B cell (primary cell): Measurements from ENCODE around the gene PPP2R5B. TPM values are rescaled to one million over a fixed set of nuclear protein-coding genes. Genes with fewer than 3 reads are reported as not detected.

ENCODE experiments used
- ATAC-seq: fragments of 200-7000 bp; cut with Tn5 transposase; one replicate; pipeline ENCODE4 v1.10.0; 2021; ENCODE audit warnings: low read depth, mild to moderate bottlenecking, moderate number of reproducible peaks, moderate library complexity
- CTCF ChIA-PET: fragments of 350-600 bp; sonication (Branson Sonifier 250); formaldehyde crosslinking; loops from one replicate; lab custom pipeline; 2021; ENCODE audit warnings: antibody characterized with exemption, inconsistent platforms; lab: Charles Lee
- POLR2A ChIA-PET: fragments of 350-600 bp; sonication (Branson Sonifier 250); formaldehyde crosslinking; loops from one replicate; lab custom pipeline; 2021; ENCODE audit warnings: antibody characterized with exemption; lab: Charles Lee
- DNase-seq: peaks from one replicate; pipeline ENCODE4 v3.0.0; 2013
- H2AFZ ChIP-seq: 2 replicates; pipeline ENCODE4 v1.6.1; 2012; ENCODE audit warnings: mild to moderate bottlenecking, low read depth, low read length; ENCODE audit not compliant: insufficient read depth, poor library complexity, severe bottlenecking
- H3K27ac ChIP-seq, 2 donors: 1 replicate in 1 of 2; 2 replicates in 1 of 2; pipeline ENCODE4 v1.5.1; 2012 to 2013; ENCODE audit warnings: low read length in 2 of 2, mild to moderate bottlenecking in 2 of 2, moderate library complexity in 1 of 2
- H3K27me3 ChIP-seq, 4 experiments: fragments of 200-600 bp in 1 of 4; sonication (generic) in 1 of 4; replicated peaks in 1 of 4; 1 replicate in 2 of 4; 2 replicates in 2 of 4; pipeline versions ENCODE4 v1.6.1 to v1.7.0; 2013 to 2016; ENCODE audit warnings: low read length in 3 of 4, mild to moderate bottlenecking in 2 of 4, mixed read lengths in 1 of 4, moderate library complexity in 1 of 4; ENCODE audit not compliant: insufficient read depth in 4 of 4, control insufficient read depth in 3 of 4; ENCODE audit errors: control extremely low read depth in 1 of 4
- H3K36me3 ChIP-seq, 2 experiments: replicated peaks in 1 of 2; 1 replicate in 1 of 2; 2 replicates in 1 of 2; pipeline versions ENCODE4 v1.6.1 to v1.7.1; 2013; ENCODE audit warnings: low read length in 1 of 2; ENCODE audit not compliant: insufficient read depth in 2 of 2, control insufficient read depth in 1 of 2; ENCODE audit errors: control extremely low read depth in 1 of 2, extremely low read depth in 1 of 2
- H3K4me1 ChIP-seq, 2 donors: fragments of 200-600 bp in 1 of 2; sonication (generic) in 1 of 2; 1 replicate in 1 of 2; 2 replicates in 1 of 2; pipeline versions ENCODE4 v1.5.1 to v1.6.1; 2013 to 2017; ENCODE audit warnings: low read length in 2 of 2; ENCODE audit not compliant: control insufficient read depth in 2 of 2, insufficient read depth in 2 of 2
- H3K4me2 ChIP-seq: replicated peaks from 2 replicates; pipeline ENCODE3; 2012; ENCODE audit warnings: mild to moderate bottlenecking, low read depth, low read length; ENCODE audit not compliant: poor library complexity, severe bottlenecking
- H3K4me3 ChIP-seq, 5 experiments: fragments of 200-600 bp in 1 of 5; sonication (generic) in 1 of 5; 1 replicate in 3 of 5; 2 replicates in 2 of 5; pipeline versions ENCODE4 v1.5.1 to v1.7.0; 2011 to 2016; ENCODE audit warnings: low read length in 4 of 5, mild to moderate bottlenecking in 4 of 5, low read depth in 2 of 5, control low read depth in 1 of 5, moderate library complexity in 1 of 5; ENCODE audit not compliant: insufficient read depth in 1 of 5; ENCODE audit errors: control extremely low read depth in 1 of 5, extremely low read depth in 1 of 5
- H3K79me2 ChIP-seq: fragments of 200-600 bp; sonication (generic); one replicate; pipeline ENCODE4 v1.6.0; 2016; ENCODE audit warnings: low read length; ENCODE audit not compliant: control insufficient read depth, insufficient read depth
- H3K9ac ChIP-seq: fragments of 200-600 bp; sonication (generic); 2 replicates; pipeline ENCODE4 v1.6.1; 2017; ENCODE audit warnings: mild to moderate bottlenecking, low read length, moderate library complexity
- H3K9me3 ChIP-seq, 3 donors: one replicate each; pipeline versions ENCODE4 v1.6.1 to v1.7.1; 2013; ENCODE audit warnings: low read length in 2 of 3; ENCODE audit not compliant: control insufficient read depth in 2 of 3, insufficient read depth in 1 of 3; ENCODE audit errors: control extremely low read depth in 1 of 3
- H4K20me1 ChIP-seq: 2 replicates; pipeline ENCODE4 v1.6.0; 2012; ENCODE audit warnings: mild to moderate bottlenecking, low read length; ENCODE audit not compliant: insufficient read depth, control insufficient read depth, poor library complexity, severe bottlenecking
- H3K27ac Mint-ChIP-seq: one replicate; pipeline ENCODE4 v1.8.0; 2021; ENCODE audit warnings: mixed read lengths
- H3K27me3 Mint-ChIP-seq: one replicate; pipeline ENCODE4 v1.8.0; 2021; ENCODE audit warnings: mixed read lengths
- H3K4me1 Mint-ChIP-seq: one replicate; pipeline ENCODE4 v1.8.0; 2021; ENCODE audit warnings: mixed read lengths
- H3K4me3 Mint-ChIP-seq: one replicate; pipeline ENCODE4 v1.8.0; 2021; ENCODE audit warnings: mixed read lengths
- H3K9me3 Mint-ChIP-seq: one replicate; pipeline ENCODE4 v1.8.0; 2022; ENCODE audit warnings: mixed read lengths; ENCODE audit not compliant: insufficient read depth
- CTCF ChIP-seq: fragments of 200-600 bp; IDR thresholded peaks from one replicate; pipeline ENCODE4 v1.8.0; 2022; ENCODE audit warnings: antibody characterized with exemption, mild to moderate bottlenecking
- EZH2 ChIP-seq: IDR thresholded peaks from 2 replicates; pipeline ENCODE4 v1.6.1; 2012; ENCODE audit warnings: borderline replicate concordance, low read depth, mild to moderate bottlenecking, moderate library complexity, low read length; ENCODE audit not compliant: insufficient read depth, poor library complexity, severe bottlenecking
- WGBS: methylation state at CpG from one replicate; pipeline ENCODE4 v1.1.5; 2013; ENCODE audit warnings: missing lambda C conversion rate; ENCODE audit not compliant: insufficient coverage; 5-methylcytosine and 5-hydroxymethylcytosine counted together
- intact Hi-C: fragments of 100-400 bp; cut with micrococcal nuclease; formaldehyde crosslinking; loops from one replicate; pipeline ENCODE4 v1.10.0; 2022
- polyA plus RNA-seq: library from polyadenylated mRNA; depleted of rRNA; stranded (reverse); fragments of >200 nt; gene quantifications from 2 replicates; pipeline ENCODE4 v1.2.3, GENCODE V29; 2012
- total RNA-seq, 2 donors: library from RNA; stranded (reverse); fragments of 120-200 nt in 1 of 2; gene quantifications; 1 replicate in 1 of 2; 2 replicates in 1 of 2; pipeline versions ENCODE4 v1.2.3 to v1.2.4, GENCODE V29; 2013 to 2022

The PPP2R5B gene
- total and polyA plus RNA-seq, 2 donors (not counting 1 experiment from before 2014, with no cell fraction given): 22.6 to 30.5 TPM

- H3K4me1 ChIP-seq: peaks cover 23 to 47% of the 10 kb centered on the region in 2 donors
- TF ChIP-seq CTCF (no peak), EZH2 (no peak)
- H2AFZ ChIP-seq: no peak overlapping the region
- ChIA-PET POLR2A (no interaction called here), CTCF (no interaction called here)
- no peak overlapping the region for H3K4me3 Mint-ChIP-seq
- H3K27ac ChIP-seq: no peak overlapping the region
- peaks cover 37% of the 10 kb centered on the region for H3K4me1 Mint-ChIP-seq
- peaks cover 15% of the 10 kb centered on the region for H3K79me2 ChIP-seq
- H3K27me3 ChIP-seq: no peaks in the 10 kb centered on the region
- no peak overlapping the region for H3K4me2 ChIP-seq
- H4K20me1 ChIP-seq: peaks cover 6% of the 10 kb centered on the region
- no peaks in the 10 kb centered on the region for H3K36me3 ChIP-seq
- intact Hi-C loops: no loop called here
- ATAC-seq (no peak), DNase-seq (no peak)
- H3K9me3 ChIP-seq: no peaks in the 10 kb centered on the region
- no peak overlapping the region for H3K9ac ChIP-seq
- WGBS: 90% methylated on average over 2 of the region's 3 CpGs
- no peaks in the 10 kb centered on the region for H3K27me3 Mint-ChIP-seq
- no peak overlapping the region for H3K4me3 ChIP-seq
- no peaks in the 10 kb centered on the region for H3K9me3 Mint-ChIP-seq
- H3K27ac Mint-ChIP-seq: no peak overlapping the region
Measured at GRCh38 chr11:64921384-64921783, 3.1 kb upstream of the PPP2R5B start.

GRCh38 chr11:64923151-64923661 is 1.3 kb upstream of the PPP2R5B start:
- intact Hi-C loops: no loop called here
- 97% methylated on average over 9 of the region's 11 CpGs for WGBS
- H3K27ac Mint-ChIP-seq: no peak overlapping the region

More at GRCh38 chr11:64923151-64923661, 1.3 kb upstream of the PPP2R5B start:
- peak overlapping the region; percentile 95 for H3K4me2 ChIP-seq
- peaks cover 0 to 4% of the 10 kb centered on the region in 2 experiments for H3K36me3 ChIP-seq
- H4K20me1 ChIP-seq: peaks cover 13% of the 10 kb centered on the region
- peak overlapping the region; percentile 97 for H3K4me3 Mint-ChIP-seq
- peaks cover 22% of the 10 kb centered on the region for H3K4me1 Mint-ChIP-seq
- no peaks in the 10 kb centered on the region for H3K27me3 ChIP-seq
- no peak for TF ChIP-seq EZH2
- no peak for TF ChIP-seq CTCF
- DNase-seq (no peak), ATAC-seq (no peak)
- peaks cover 14 to 34% of the 10 kb centered on the region in 2 donors for H3K4me1 ChIP-seq
- H3K4me3 ChIP-seq: no peak overlapping the region
- no peaks in the 10 kb centered on the region for H3K9me3 Mint-ChIP-seq
- H2AFZ ChIP-seq: peak overlapping the region; percentile 95
- H3K9me3 ChIP-seq: no peaks in the 10 kb centered on the region
- no peak overlapping the region for H3K27ac ChIP-seq
- POLR2A ChIA-PET: no interaction called here
- no peak overlapping the region for H3K9ac ChIP-seq
- CTCF ChIA-PET: interaction anchor here (0.6 to 2.0 kb wide), 3 partner anchors 75 to 138 kb away, joined by 3 to 8 read pairs (median 3); partner anchors contain the start of gene ARL2
- no peaks in the 10 kb centered on the region for H3K27me3 Mint-ChIP-seq
- peaks cover 9% of the 10 kb centered on the region for H3K79me2 ChIP-seq
